Keratinocyte (primary cell): Measurements from ENCODE around the gene DDIT3. TPM values are rescaled to one million over a fixed set of nuclear protein-coding genes. Genes with fewer than 3 reads are reported as not detected.

ENCODE experiments used
- DNase-seq: peaks from one replicate; pipeline ENCODE4 v3.0.0-alpha.2; 2011; ENCODE audit warnings: low read depth, missing footprints, low spot score
- FAIRE-seq: peaks from 2 replicates; lab custom pipeline; 2011; peaks lifted over from hg19 to GRCh38; lab: Jason Lieb, UNC
- H2AFZ ChIP-seq: 2 replicates; pipeline ENCODE4 v1.6.0; 2012; ENCODE audit warnings: low read length, control low read depth, inconsistent platforms; ENCODE audit not compliant: control insufficient read depth
- H3K27ac ChIP-seq: 2 replicates; pipeline ENCODE4 v1.5.1; 2011; ENCODE audit warnings: low read length; ENCODE audit not compliant: control insufficient read depth, insufficient read depth
- H3K27me3 ChIP-seq: 3 replicates; pipeline ENCODE4 v1.6.0; 2011; ENCODE audit warnings: low read length; ENCODE audit not compliant: control insufficient read depth, insufficient read depth; ENCODE audit errors: extremely low read depth
- H3K36me3 ChIP-seq, 2 experiments: 2 replicates in 1 of 2; 3 replicates in 1 of 2; pipeline ENCODE4 v1.5.1; 2011; ENCODE audit warnings: low read length in 2 of 2, mild to moderate bottlenecking in 1 of 2; ENCODE audit not compliant: control insufficient read depth in 2 of 2, insufficient read depth in 2 of 2; ENCODE audit errors: extremely low read depth in 1 of 2
- H3K4me1 ChIP-seq: 3 replicates; pipeline ENCODE4 v1.5.1; 2011; ENCODE audit warnings: low read length; ENCODE audit not compliant: control insufficient read depth, insufficient read depth; ENCODE audit errors: extremely low read depth
- H3K4me2 ChIP-seq: 3 replicates; pipeline ENCODE4 v1.6.0; 2011; ENCODE audit warnings: low read depth, low read length; ENCODE audit not compliant: control insufficient read depth, insufficient read depth; ENCODE audit errors: extremely low read depth
- H3K4me3 ChIP-seq, 3 experiments: fragments of 200-600 bp in 1 of 3; sonication (generic) in 1 of 3; 2 replicates in 2 of 3; 3 replicates in 1 of 3; pipeline ENCODE4 v1.5.1; 2011 to 2016; ENCODE audit warnings: low read length in 3 of 3, mild to moderate bottlenecking in 3 of 3, control low read depth in 2 of 3, inconsistent platforms in 1 of 3, low read depth in 1 of 3, mixed read lengths in 1 of 3, mixed run types in 1 of 3, moderate library complexity in 1 of 3; ENCODE audit not compliant: control insufficient read depth in 2 of 3, insufficient read depth in 2 of 3; ENCODE audit errors: extremely low read depth in 1 of 3
- H3K79me2 ChIP-seq: 2 replicates; pipeline ENCODE4 v1.6.0; 2012; ENCODE audit warnings: low read length; ENCODE audit not compliant: control insufficient read depth, insufficient read depth
- H3K9ac ChIP-seq: 3 replicates; pipeline ENCODE4 v1.6.0; 2011; ENCODE audit warnings: low read length; ENCODE audit not compliant: control insufficient read depth, insufficient read depth; ENCODE audit errors: extremely low read depth
- H3K9me1 ChIP-seq: 3 replicates; pipeline ENCODE4 v1.6.0; 2011; ENCODE audit warnings: low read length; ENCODE audit not compliant: control insufficient read depth, insufficient read depth; ENCODE audit errors: extremely low read depth
- H3K9me3 ChIP-seq: 2 replicates; pipeline ENCODE4 v1.5.1; 2012; ENCODE audit warnings: low read depth, low read length; ENCODE audit not compliant: control insufficient read depth
- H4K20me1 ChIP-seq: 3 replicates; pipeline ENCODE4 v1.6.0; 2011; ENCODE audit warnings: low read length; ENCODE audit not compliant: control insufficient read depth, insufficient read depth; ENCODE audit errors: extremely low read depth
- EZH2 ChIP-seq: IDR thresholded peaks from one replicate; pipeline ENCODE4 v1.6.1; 2012; ENCODE audit warnings: inconsistent platforms, mild to moderate bottlenecking, low read length, moderate library complexity
- dilution Hi-C: fragments of 300-500 bp; cut with MboI; formaldehyde crosslinking; loops from one replicate; pipeline ENCODE4 v1.7.0; 2020; ENCODE audit warnings: low sequenced_read_pairs; ENCODE audit not compliant: extremely low pct_ligation_motif_present
- polyA plus RNA-seq, 5 experiments: library from polyadenylated mRNA; depleted of rRNA in 3 of 5; stranded (reverse) in 3 of 5; stranded (forward) in 1 of 5; unstranded in 1 of 5; fragments of >200 nt; gene quantifications; 1 replicate in 1 of 5; 2 replicates in 3 of 5; 3 replicates in 1 of 5; pipeline versions ENCODE4 v1.2.1 to v1.2.3, GENCODE V29; 2011 to 2012; ENCODE audit warnings: missing spikeins in 2 of 5, low read depth in 1 of 5, low replicate concordance in 1 of 5
- TF ChIP-seq, protein P1 (sequence below), 3 experiments: IDR thresholded peaks in 1 of 3; conservative IDR thresholded peaks in 1 of 3; optimal IDR thresholded peaks in 1 of 3; 2 replicates in 2 of 3; 3 replicates in 1 of 3; pipeline versions ENCODE3 to v1.5.1; 2011; ENCODE audit warnings: low read length in 3 of 3, mild to moderate bottlenecking in 3 of 3, moderate library complexity in 2 of 3, control low read depth in 1 of 3, inconsistent platforms in 1 of 3; ENCODE audit not compliant: insufficient read depth in 2 of 3; ENCODE audit errors: extremely low read depth in 1 of 3

Gene DDIT3
- polyA plus RNA-seq, 1 donor (not counting 4 experiments of a cell fraction or from before 2014, with no cell fraction given) = 25.6 TPM

DNA sequence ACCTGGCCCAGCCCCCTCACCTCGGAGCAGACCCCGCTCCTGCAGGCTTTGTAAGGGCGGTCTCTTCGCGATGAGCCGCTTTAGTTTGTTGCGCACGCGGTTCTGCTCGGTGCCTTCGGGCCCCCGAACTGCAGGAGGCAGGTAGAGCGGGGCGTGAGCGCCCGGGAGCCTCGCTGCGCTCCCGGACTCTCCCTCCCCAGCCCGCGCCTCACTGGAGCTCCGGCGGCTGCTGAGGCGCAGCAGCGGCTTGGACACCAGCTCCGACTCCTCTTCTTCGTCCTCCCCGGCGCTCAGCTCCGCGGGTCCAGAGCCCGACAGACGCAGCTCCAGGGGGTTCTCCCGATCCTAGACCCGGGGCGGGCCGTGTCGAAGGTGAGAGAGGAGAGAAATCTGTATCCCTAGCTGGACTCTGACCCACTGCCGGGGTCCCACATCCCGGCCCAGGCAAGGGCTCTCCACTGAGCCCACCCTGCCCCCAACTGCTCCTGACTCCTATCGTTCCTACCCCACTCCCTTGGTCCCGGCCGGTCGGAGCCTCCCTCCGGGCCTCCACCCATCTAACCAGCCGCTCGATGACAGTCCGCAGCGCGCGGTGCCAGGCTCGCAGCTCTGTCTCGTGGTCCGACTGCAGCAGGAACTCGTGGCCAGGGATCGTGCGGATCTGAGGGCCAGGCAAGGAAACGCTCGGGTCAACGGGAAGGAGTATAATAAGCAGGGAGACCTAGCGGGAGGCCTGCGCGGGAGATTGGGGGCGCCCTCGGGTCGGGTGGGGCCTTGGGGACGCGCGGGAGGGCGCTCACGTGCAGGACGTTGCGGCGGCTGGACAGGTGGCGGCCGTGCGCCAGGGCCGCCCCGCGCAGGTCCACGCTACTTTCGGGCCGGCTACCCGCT, 44.8 kb downstream of the DDIT3 start:
- dilution Hi-C loops = no loop called here
- no peak overlapping the region for H3K4me3 ChIP-seq
- H3K9ac ChIP-seq = no peak overlapping the region
- peak overlapping the region; percentile 40 for H3K4me2 ChIP-seq
- H3K36me3 ChIP-seq = no peaks in the 10 kb centered on the region
- H2AFZ ChIP-seq = no peak overlapping the region
- H3K9me1 ChIP-seq = no peaks in the 10 kb centered on the region
- H3K27ac ChIP-seq = no peak overlapping the region
- H3K27me3 ChIP-seq = peaks cover 84% of the 10 kb centered on the region
- no peaks in the 10 kb centered on the region for H3K79me2 ChIP-seq
- peaks cover 3% of the 10 kb centered on the region for H3K4me1 ChIP-seq
- H3K9me3 ChIP-seq = no peaks in the 10 kb centered on the region
- no peaks in the 10 kb centered on the region for H4K20me1 ChIP-seq
- FAIRE-seq (no peak), DNase-seq (no peak)
- peak; percentile 43 for TF ChIP-seq EZH2
- TF ChIP-seq, protein P1, sequence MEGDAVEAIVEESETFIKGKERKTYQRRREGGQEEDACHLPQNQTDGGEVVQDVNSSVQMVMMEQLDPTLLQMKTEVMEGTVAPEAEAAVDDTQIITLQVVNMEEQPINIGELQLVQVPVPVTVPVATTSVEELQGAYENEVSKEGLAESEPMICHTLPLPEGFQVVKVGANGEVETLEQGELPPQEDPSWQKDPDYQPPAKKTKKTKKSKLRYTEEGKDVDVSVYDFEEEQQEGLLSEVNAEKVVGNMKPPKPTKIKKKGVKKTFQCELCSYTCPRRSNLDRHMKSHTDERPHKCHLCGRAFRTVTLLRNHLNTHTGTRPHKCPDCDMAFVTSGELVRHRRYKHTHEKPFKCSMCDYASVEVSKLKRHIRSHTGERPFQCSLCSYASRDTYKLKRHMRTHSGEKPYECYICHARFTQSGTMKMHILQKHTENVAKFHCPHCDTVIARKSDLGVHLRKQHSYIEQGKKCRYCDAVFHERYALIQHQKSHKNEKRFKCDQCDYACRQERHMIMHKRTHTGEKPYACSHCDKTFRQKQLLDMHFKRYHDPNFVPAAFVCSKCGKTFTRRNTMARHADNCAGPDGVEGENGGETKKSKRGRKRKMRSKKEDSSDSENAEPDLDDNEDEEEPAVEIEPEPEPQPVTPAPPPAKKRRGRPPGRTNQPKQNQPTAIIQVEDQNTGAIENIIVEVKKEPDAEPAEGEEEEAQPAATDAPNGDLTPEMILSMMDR (optimal IDR thresholded peaks at IDR 0.05 in 1 of 3, IDR thresholded peaks at IDR 0.05 in 1 of 3, conservative IDR thresholded peaks at IDR 0.05 in 1 of 3; ENCODE audit: extremely low read depth in 1 of 3, insufficient read depth in 2 of 3, low read length in 3 of 3) = peak in 1 of 3 experiments; percentile 15

DNA sequence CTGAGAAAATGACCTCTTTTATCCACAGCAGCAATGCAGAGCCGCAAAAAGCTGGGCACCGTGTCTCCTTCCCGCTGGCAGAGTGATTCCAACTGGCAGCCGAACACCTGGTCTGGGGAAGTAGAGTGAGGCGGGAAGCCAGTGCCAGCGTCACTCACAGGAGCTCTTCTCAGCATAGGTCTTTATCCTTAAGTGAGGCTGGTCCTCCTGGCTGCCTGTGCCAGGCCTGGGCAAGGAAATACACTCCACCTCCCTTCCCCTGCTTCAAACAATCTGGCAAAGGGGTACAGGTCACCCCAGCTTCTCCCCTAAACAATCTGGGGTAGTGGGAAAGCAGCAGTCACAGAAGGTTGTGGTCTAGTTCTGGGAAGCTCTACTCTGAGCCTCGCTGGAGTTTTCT, 45.5 kb downstream of the DDIT3 start:
- Histone ChIP-seq H3K4me1 (peaks cover 3% of the 10 kb centered on the region), H3K9ac (no peak overlapping the region)

More for the DNA sequence above, 45.5 kb downstream of the DDIT3 start:
- Histone ChIP-seq H3K9me3 (no peaks in the 10 kb centered on the region), H3K9me1 (no peaks in the 10 kb centered on the region), H3K4me3 (no peak overlapping the region), H2AFZ (no peak overlapping the region), H3K27ac (no peak overlapping the region), H3K79me2 (no peaks in the 10 kb centered on the region), H4K20me1 (no peaks in the 10 kb centered on the region), H3K4me2 (no peak overlapping the region), H3K27me3 (peaks cover 90% of the 10 kb centered on the region), H3K36me3 (no peaks in the 10 kb centered on the region)
- DNase-seq (no peak), FAIRE-seq (no peak)
- dilution Hi-C loops = no loop called here
- TF ChIP-seq EZH2 = peak; percentile 67
- TF ChIP-seq, protein P1 (optimal IDR thresholded peaks at IDR 0.05 in 1 of 3, IDR thresholded peaks at IDR 0.05 in 1 of 3, conservative IDR thresholded peaks at IDR 0.05 in 1 of 3; ENCODE audit: extremely low read depth in 1 of 3, insufficient read depth in 2 of 3, low read length in 3 of 3) = no peak
